Erythroblast (primary cell): Measurements from ENCODE around the gene PDE4D.
"Not testable (repeated sequence)": the region's sequence is repeated elsewhere in the genome, so short reads cannot be mapped to it uniquely, and the experiment has no call there.

Experiments used
- DNase-seq, 2 experiments: peaks; one replicate each; lab custom pipeline; 2025; lab: John Stamatoyannopoulos, UW
- GATA1 ChIP-seq: IDR thresholded peaks from 2 replicates; pipeline ENCODE4 v1.6.1; 2011; ENCODE audit warnings: low read depth, mild to moderate bottlenecking, control low read depth, low read length, moderate library complexity
- POLR2A ChIP-seq: IDR thresholded peaks from 2 replicates; pipeline ENCODE4 v1.6.1; 2011; ENCODE audit warnings: mild to moderate bottlenecking, low read length

Gene PDE4D

GRCh38 chr5:59071755-59072549, 821.6 kb downstream of the PDE4D start:
- TF ChIP-seq GATA1 (no peak), POLR2A (no peak)
- no peak for DNase-seq

DNA sequence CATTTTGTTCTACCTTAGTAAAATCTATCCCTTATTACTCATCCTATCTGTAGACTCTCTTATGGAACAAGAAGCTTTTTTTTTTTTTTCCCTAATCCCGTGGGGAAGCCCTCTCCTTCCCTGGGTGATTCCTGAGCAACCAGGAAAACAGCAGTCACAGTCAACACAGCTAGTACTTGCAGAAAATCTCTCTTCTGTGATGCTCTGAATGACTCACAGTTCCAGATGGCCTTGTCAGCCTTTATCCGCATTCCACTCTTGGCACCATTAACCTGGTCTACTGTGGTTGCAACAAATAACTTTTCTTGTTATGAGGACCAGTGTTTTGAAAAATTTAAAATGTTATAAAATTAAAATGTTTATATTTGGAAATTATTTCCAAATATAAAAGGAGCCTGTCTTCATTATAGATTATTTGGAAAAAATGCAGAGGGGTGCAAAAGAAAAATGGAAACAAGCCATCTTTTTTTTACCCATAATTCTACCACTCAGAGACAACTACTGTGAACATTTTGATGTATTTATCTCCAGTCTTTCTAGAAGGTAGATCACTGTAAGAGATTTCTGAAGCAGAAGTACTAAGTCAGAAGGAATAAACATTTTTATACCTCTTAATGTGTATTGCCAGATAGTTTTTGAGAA, 824.0 kb downstream of the PDE4D start:
- no peak for DNase-seq
- no peak for TF ChIP-seq POLR2A
- no peak for TF ChIP-seq GATA1

DNA sequence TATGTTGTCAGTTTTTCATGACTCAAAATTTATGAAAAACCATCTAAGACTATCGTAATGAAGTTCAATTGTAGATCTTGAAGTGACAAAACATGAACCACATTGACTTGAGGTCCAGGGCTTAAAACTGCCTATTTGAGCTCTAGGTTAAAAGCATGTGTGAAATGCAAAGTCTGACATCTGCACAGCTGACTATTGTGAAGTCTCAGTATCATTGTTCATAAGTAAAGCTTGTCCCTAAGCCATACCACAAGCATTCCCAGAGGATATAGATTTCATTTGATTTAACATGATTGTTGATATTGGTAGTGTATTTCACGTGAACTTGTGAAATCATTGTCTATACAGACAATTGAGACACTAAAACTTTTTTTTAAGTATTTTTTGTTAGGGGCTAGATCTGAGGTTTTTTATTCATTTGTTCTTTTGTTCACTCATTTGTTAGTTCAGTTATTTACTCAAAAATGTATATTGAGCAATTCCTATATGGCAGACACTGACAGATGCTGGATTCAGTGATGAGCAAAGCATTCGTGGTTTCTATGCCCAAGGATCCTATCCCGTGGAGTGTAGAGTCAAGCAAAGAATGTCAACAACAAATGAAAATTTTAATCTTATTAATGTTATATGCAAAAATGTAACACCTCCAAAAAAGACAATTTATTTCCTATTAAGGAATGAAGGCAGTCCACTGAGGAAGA, 825.4 kb downstream of the PDE4D start:
- no peak for DNase-seq
- TF ChIP-seq GATA1 (no peak), POLR2A (no peak)

DNA sequence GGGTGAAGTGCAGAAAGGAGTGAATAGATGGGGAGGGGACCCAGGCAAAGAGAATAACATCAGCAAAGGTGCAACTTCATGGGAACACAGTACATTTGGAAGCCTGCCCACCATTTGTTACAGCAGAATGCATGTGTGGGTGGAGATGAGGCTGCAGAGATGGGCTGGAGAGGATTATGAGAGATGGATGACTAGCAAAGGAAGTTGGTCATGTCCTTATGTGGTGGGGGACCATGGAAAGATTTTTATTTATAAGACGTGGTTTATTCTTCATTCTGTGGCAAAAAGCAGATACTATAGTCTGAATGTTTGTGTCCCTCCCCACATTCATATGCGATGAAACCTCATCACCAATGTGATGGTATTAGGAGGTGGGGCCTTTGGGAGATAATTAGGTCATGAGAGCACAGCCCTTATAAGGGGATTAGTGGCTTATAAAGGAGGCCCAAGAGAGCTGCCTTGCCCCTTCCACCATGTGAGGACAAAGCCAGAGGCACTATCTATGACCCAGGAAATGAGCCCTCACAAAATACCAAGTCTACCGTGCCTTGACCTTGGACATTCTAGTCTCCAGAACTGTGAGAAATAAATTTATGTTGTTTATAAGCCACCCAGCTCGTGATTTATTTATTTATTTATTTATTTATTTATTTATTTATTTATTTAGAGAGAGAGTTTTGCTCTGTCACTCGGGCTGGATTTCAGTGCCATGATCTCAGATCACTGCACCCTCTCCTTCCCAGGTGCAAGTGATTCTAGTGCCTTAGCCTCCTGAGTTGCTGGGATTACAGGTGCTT, 827.0 kb downstream of the PDE4D start:
- no peak for DNase-seq

DNA sequence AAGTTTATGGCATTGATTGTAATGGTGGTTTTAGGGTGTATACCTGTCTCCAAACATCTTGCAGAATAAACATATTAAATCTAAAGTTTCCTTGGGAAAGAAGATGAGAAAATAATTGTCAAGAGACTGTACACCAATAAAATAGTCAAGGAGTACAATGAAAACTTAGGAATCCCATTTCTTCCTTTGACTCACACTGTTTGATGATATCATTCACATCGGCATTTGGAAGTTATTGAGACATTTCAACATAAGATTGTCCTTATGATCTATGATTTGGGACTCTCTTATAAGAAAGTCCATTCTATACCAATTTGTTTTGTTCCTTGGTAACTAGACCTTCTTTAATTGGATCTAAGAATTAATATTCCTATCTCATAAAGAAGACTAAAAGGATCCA, 828.0 kb downstream of the PDE4D start:
- DNase-seq = no peak
- no peak for TF ChIP-seq GATA1
- no peak for TF ChIP-seq POLR2A

More for the DNA sequence above, 827.0 kb downstream of the PDE4D start:
- no peak for TF ChIP-seq GATA1
- TF ChIP-seq POLR2A = no peak

- DNase-seq = no peak
- TF ChIP-seq GATA1 = no peak
- TF ChIP-seq POLR2A = no peak
Measured at GRCh38 chr5:59064293-59064692, 829.2 kb downstream of the PDE4D start.

GRCh38 chr5:59062986-59063683, 830.4 kb downstream of the PDE4D start:
- DNase-seq = no peak

DNA sequence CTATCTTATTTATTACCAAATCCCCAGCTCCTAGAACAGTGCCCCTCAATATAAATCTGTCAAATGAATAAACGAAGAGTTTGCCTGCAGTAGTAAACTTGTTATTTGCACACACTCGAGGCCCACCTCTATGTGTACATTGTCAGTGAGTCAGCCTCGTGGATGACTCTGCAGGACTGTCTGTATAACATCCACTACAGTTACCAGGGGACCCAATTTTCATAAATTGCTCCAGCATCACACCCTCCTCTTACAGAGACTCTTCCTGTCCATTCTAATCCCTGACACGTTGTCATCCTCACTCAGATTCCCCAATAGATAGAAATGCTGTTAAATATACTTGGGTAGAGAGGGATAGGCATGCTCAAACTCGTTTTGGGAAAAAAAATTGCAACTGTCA, 832.1 kb downstream of the PDE4D start:
- DNase-seq = no peak
- TF ChIP-seq POLR2A (no peak), GATA1 (no peak)

More at GRCh38 chr5:59062986-59063683, 830.4 kb downstream of the PDE4D start:
- TF ChIP-seq GATA1 (no peak), POLR2A (no peak)

DNA sequence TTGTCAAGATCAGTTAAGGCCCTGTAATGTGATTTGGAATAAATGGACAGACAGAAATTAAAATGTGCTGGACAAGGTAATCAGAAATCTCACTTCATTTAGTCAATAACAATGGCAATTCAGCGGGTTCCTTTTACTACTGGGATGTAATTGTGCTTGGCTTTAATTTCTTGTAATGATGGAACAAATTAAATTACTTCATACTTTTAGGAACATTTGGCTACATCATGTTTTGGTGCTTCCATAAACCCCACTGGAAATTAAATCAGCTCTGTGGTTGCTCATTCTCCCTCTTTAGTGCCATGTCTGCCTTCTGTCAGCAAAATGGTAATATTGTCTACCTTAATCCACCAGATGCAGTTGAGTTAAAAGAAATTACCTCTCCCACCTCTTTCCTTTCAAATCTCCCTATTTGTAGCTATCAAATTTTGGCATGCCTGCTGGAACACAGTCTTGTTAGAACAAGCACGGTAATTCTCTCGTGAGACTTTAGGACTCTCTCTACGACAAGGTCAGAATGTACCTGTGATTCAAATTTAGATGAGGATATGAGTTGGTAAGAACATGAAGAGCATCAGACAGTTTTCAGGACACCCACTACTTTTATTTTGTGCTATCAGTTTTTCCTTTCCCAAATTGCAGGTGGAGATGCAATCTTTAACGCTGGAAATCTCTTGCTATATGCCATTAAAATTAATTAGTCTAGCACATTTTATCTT, 834.4 kb downstream of the PDE4D start:
- TF ChIP-seq POLR2A (no peak), GATA1 (no peak)
- no peak for DNase-seq

DNA sequence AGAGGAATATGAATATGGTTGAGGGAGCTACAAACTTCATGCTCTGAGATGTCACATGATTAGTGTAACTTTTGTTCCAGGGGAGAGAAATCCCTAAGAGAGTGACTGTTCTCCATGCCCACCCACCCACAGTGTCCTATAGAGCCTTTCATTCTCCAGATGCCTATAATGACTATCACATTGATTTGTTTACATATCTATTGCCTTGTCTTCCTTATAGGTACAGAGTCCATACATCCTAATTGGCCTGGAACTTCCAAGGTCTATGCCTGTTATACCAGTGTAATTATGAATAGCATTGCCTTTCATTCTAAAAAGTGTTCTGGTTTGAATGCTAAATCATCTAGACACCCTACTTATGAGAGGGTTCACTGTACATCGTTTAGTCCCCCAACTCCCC, 835.3 kb downstream of the PDE4D start:
- no peak for TF ChIP-seq POLR2A
- no peak for TF ChIP-seq GATA1
- DNase-seq = no peak

DNA sequence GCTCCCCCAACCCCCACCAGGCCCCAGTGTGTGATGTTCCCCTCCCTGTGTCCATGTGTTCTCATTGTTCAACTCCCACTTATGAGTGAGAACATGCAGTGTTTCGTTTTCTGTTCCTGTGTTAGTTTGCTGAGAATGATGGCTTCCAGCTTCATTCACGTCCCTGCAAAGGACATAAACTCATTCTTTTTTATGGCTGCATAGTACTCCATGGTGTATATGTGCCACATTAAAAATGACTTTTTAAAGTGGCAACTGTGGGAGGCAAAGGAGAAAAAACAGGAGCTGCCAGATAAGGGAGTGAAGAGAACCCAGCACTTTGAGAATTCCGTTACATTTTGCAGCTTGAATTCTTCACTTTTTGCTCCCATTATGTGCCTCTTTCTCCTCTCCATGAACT, 836.9 kb downstream of the PDE4D start:
- DNase-seq = not testable (repeated sequence)

GRCh38 chr5:59055745-59056448, 837.6 kb downstream of the PDE4D start:
- TF ChIP-seq GATA1 (no peak), POLR2A (no peak)

More at GRCh38 chr5:59055745-59056448, 837.6 kb downstream of the PDE4D start:
- no peak for DNase-seq
